COR-L47 (cell line): ENCODE results near the gene ALPK3.
A peak's percentile ranks its signal among the peaks of the same experiment; 100 is the strongest.

Source experiments
- DNase-seq: peaks from one replicate; lab custom pipeline; 2025; lab: John Stamatoyannopoulos, UW

The ALPK3 gene

GRCh38 chr15:84824260-84825007, 7.3 kb downstream of the ALPK3 start:
- DNase-seq: no peak

- peak; percentile 8 for DNase-seq
Measured at GRCh38 chr15:84826369-84826823, 9.2 kb downstream of the ALPK3 start.

GRCh38 chr15:84827246-84827645, 10.1 kb downstream of the ALPK3 start:
- DNase-seq: no peak

- no peak for DNase-seq
Measured at GRCh38 chr15:84828086-84828908, 11.1 kb downstream of the ALPK3 start.

- no peak for DNase-seq
Measured at GRCh38 chr15:84829428-84829827, 12.3 kb downstream of the ALPK3 start.

GRCh38 chr15:84830036-84830435, 12.9 kb downstream of the ALPK3 start:
- no peak for DNase-seq

- no peak for DNase-seq
Measured at GRCh38 chr15:84831028-84831427, 13.9 kb downstream of the ALPK3 start.

GRCh38 chr15:84831613-84832012, 14.5 kb downstream of the ALPK3 start:
- no peak for DNase-seq

GRCh38 chr15:84832448-84833040, 15.4 kb downstream of the ALPK3 start:
- no peak for DNase-seq

GRCh38 chr15:84833447-84834228, 16.5 kb downstream of the ALPK3 start:
- DNase-seq: no peak

- DNase-seq: no peak
Measured at GRCh38 chr15:84834229-84834955, 17.2 kb downstream of the ALPK3 start.

GRCh38 chr15:84834969-84835368, 17.8 kb downstream of the ALPK3 start:
- DNase-seq: no peak

- no peak for DNase-seq
Measured at GRCh38 chr15:84835661-84836337, 18.6 kb downstream of the ALPK3 start.

- DNase-seq: no peak
Measured at GRCh38 chr15:84836844-84837243, 19.7 kb downstream of the ALPK3 start.

GRCh38 chr15:84839714-84840113, 22.6 kb downstream of the ALPK3 start:
- DNase-seq: no peak

GRCh38 chr15:84840255-84840654, 23.1 kb downstream of the ALPK3 start:
- DNase-seq: no peak

GRCh38 chr15:84840741-84841429, 23.7 kb downstream of the ALPK3 start:
- DNase-seq: no peak

- DNase-seq: no peak
Measured at GRCh38 chr15:84842781-84843180, 25.6 kb downstream of the ALPK3 start.

- no peak for DNase-seq
Measured at GRCh38 chr15:84844964-84845363, 27.8 kb downstream of the ALPK3 start.

GRCh38 chr15:84845631-84846030, 28.5 kb downstream of the ALPK3 start:
- DNase-seq: peak; percentile 46
